ENCODE results near the gene CAPZB. TPM values are rescaled to one million over a fixed set of nuclear protein-coding genes. Genes with fewer than 3 reads are reported as not detected.
A peak's percentile ranks its signal among the peaks of the same experiment; 100 is the strongest.

Gene CAPZB
- total RNA-seq, 4 donors from 2014 or later: 107 to 210 (median 119) TPM

GRCh38 chr1:19435851-19436455 is 49.4 kb downstream of the CAPZB start:
- no peak overlapping the region for H3K4me3 ChIP-seq
- H3K4me1 ChIP-seq: peaks cover 0 to 71% (median 15%) of the 10 kb centered on the region in 4 donors
- DNase-seq: no peak
- no peak for TF ChIP-seq CTCF (IDR thresholded peaks at IDR 0.05)
- TF ChIP-seq POLR2A (IDR thresholded peaks at IDR 0.05): no peak
- no peaks in the 10 kb centered on the region for H3K36me3 ChIP-seq
- H3K9me3 ChIP-seq: no peaks in the 10 kb centered on the region
- H3K27me3 ChIP-seq: no peaks in the 10 kb centered on the region
- peak overlapping the region; percentile 52 to 88 (median 70) for H3K27ac ChIP-seq

GRCh38 chr1:19435181-19435580 is 50.2 kb downstream of the CAPZB start:
- Histone ChIP-seq H3K4me1 (peaks cover 0 to 70% (median 18%) of the 10 kb centered on the region in 4 donors), H3K27me3 (no peaks in the 10 kb centered on the region), H3K4me3 (no peak overlapping the region), H3K9me3 (no peaks in the 10 kb centered on the region), H3K27ac (peak overlapping the region; percentile 52 to 88 (median 70)), H3K36me3 (no peaks in the 10 kb centered on the region)
- DNase-seq: no peak
- TF ChIP-seq CTCF (IDR thresholded peaks at IDR 0.05) (no peak), POLR2A (IDR thresholded peaks at IDR 0.05) (no peak)

- TF ChIP-seq POLR2A (IDR thresholded peaks at IDR 0.05) (no peak), CTCF (IDR thresholded peaks at IDR 0.05) (no peak)
- Histone ChIP-seq H3K4me3 (no peak overlapping the region), H3K27ac (peak overlapping the region; percentile 43 to 88 (median 56)), H3K4me1 (peaks cover 0 to 66% (median 17%) of the 10 kb centered on the region in 4 donors), H3K9me3 (no peaks in the 10 kb centered on the region), H3K27me3 (no peaks in the 10 kb centered on the region), H3K36me3 (no peaks in the 10 kb centered on the region)
- no peak for DNase-seq
Measured at GRCh38 chr1:19433719-19433998, 51.7 kb downstream of the CAPZB start.

GRCh38 chr1:19432943-19433718 is 52.2 kb downstream of the CAPZB start:
- H3K36me3 ChIP-seq: no peaks in the 10 kb centered on the region
- no peak for DNase-seq
- TF ChIP-seq CTCF (IDR thresholded peaks at IDR 0.05) (no peak), POLR2A (IDR thresholded peaks at IDR 0.05) (no peak)
- H3K4me3 ChIP-seq: no peak overlapping the region
- H3K9me3 ChIP-seq: no peaks in the 10 kb centered on the region
- H3K27ac ChIP-seq: peak overlapping the region; percentile 46 to 88 (median 64)
- H3K27me3 ChIP-seq: no peaks in the 10 kb centered on the region
- H3K4me1 ChIP-seq: peaks cover 0 to 66% (median 17%) of the 10 kb centered on the region in 4 donors

GRCh38 chr1:19430121-19431068 is 54.9 kb downstream of the CAPZB start:
- Histone ChIP-seq H3K4me3 (no peak overlapping the region), H3K4me1 (peaks cover 0 to 62% (median 18%) of the 10 kb centered on the region in 4 donors), H3K9me3 (no peaks in the 10 kb centered on the region), H3K27ac (peak overlapping the region; percentile 37 to 86 (median 52)), H3K36me3 (no peaks in the 10 kb centered on the region), H3K27me3 (no peaks in the 10 kb centered on the region)
- no peak for DNase-seq
- no peak for TF ChIP-seq CTCF (IDR thresholded peaks at IDR 0.05)
- no peak for TF ChIP-seq POLR2A (IDR thresholded peaks at IDR 0.05)
